ENCODE measurements around the gene TOR2A. TPM values are rescaled to one million over a fixed set of nuclear protein-coding genes. Genes with fewer than 3 reads are reported as not detected.

Gene TOR2A
- total RNA-seq, 1 experiment from 2014 or later: 16.4 TPM

DNA sequence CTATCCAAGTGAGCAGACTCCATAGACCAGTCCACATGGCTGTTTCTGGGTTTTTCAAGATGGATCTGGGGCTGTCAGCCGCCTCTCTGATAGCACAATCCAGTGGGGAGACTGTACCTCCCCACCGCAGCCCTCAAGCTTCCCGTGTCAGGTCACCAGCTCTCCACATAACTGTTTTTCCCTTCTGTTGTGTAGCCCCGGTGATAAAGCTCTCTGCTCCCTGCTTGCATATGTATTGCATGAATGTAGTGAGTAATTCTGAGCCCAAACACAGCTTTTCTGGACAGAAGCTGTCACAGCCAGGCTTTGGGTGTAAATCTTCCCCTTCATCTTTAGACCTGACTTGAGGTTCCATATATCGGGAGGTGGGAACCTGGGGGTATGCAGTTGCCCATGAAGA, 51.4 kb downstream of the TOR2A start:
- H3K27me3 ChIP-seq (ENCODE audit: insufficient read depth, low read depth): no peaks in the 10 kb centered on the region
- H3K4me1 ChIP-seq (replicated peaks; ENCODE audit: insufficient read depth): peaks cover 10% of the 10 kb centered on the region
- no peak overlapping the region for H3K27ac ChIP-seq
- H3K79me2 ChIP-seq (ENCODE audit: low read depth): no peaks in the 10 kb centered on the region
- no peaks in the 10 kb centered on the region for H3K9me2 ChIP-seq (ENCODE audit: insufficient read depth)
- DNase-seq: no peak
- CTCF ChIA-PET: no interaction called here
- H3F3A ChIP-seq (ENCODE audit: insufficient read depth, low read depth): no peaks in the 10 kb centered on the region
- intact Hi-C loops (cut with micrococcal nuclease; ENCODE audit: unreplicated experiment): loop anchor here (10.0 kb wide), 1 partner anchor 69 kb away; the partner anchor contains the start of gene STXBP1
- TF ChIP-seq, protein P1, sequence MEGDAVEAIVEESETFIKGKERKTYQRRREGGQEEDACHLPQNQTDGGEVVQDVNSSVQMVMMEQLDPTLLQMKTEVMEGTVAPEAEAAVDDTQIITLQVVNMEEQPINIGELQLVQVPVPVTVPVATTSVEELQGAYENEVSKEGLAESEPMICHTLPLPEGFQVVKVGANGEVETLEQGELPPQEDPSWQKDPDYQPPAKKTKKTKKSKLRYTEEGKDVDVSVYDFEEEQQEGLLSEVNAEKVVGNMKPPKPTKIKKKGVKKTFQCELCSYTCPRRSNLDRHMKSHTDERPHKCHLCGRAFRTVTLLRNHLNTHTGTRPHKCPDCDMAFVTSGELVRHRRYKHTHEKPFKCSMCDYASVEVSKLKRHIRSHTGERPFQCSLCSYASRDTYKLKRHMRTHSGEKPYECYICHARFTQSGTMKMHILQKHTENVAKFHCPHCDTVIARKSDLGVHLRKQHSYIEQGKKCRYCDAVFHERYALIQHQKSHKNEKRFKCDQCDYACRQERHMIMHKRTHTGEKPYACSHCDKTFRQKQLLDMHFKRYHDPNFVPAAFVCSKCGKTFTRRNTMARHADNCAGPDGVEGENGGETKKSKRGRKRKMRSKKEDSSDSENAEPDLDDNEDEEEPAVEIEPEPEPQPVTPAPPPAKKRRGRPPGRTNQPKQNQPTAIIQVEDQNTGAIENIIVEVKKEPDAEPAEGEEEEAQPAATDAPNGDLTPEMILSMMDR (conservative IDR thresholded peaks at IDR 0.05): no peak
- TF ChIP-seq EZH2 (IDR thresholded peaks at IDR 0.05; ENCODE audit: low read depth): no peak
- H3K36me3 ChIP-seq (ENCODE audit: low read depth): no peaks in the 10 kb centered on the region
- no peak overlapping the region for H3K4me3 ChIP-seq
- no peak overlapping the region for H3K4me2 ChIP-seq
- no peak overlapping the region for H2AFZ ChIP-seq
- BruUV-seq (replicated peaks): no TSS peak
- no peaks in the 10 kb centered on the region for H4K20me1 ChIP-seq (ENCODE audit: insufficient read depth)
- no peaks in the 10 kb centered on the region for H3K9me3 ChIP-seq (ENCODE audit: insufficient read depth, low read depth)
- POLR2A ChIA-PET (ENCODE audit: unreplicated experiment): interaction anchor here (0.5 kb wide), 1 partner anchor 138 kb away, joined by 4 read pairs; no protein-coding TSS in a partner anchor

GRCh38 chr9:127682351-127683136, 52.5 kb downstream of the TOR2A start:
- H3K4me2 ChIP-seq: no peak overlapping the region
- H3K36me3 ChIP-seq (ENCODE audit: low read depth): no peaks in the 10 kb centered on the region
- no peak overlapping the region for H3K4me3 ChIP-seq
- no peak overlapping the region for H3K27ac ChIP-seq
- H2AFZ ChIP-seq: no peak overlapping the region
- intact Hi-C loops (cut with micrococcal nuclease; ENCODE audit: unreplicated experiment): loop anchor here (10.0 kb wide), 1 partner anchor 68 kb away; the partner anchor contains the start of gene STXBP1
- no peak for DNase-seq
- TF ChIP-seq EZH2 (IDR thresholded peaks at IDR 0.05; ENCODE audit: low read depth): no peak
- TF ChIP-seq, protein P1 (conservative IDR thresholded peaks at IDR 0.05): no peak
- H3K4me1 ChIP-seq (replicated peaks; ENCODE audit: insufficient read depth): peaks cover 10% of the 10 kb centered on the region
- ChIA-PET CTCF (no interaction called here), POLR2A (ENCODE audit: unreplicated experiment) (no interaction called here)
- H3K9me3 ChIP-seq (ENCODE audit: insufficient read depth, low read depth): no peaks in the 10 kb centered on the region
- BruUV-seq (replicated peaks): no TSS peak
- no peaks in the 10 kb centered on the region for H3K27me3 ChIP-seq (ENCODE audit: insufficient read depth, low read depth)
- H4K20me1 ChIP-seq (ENCODE audit: insufficient read depth): no peaks in the 10 kb centered on the region
- no peaks in the 10 kb centered on the region for H3K79me2 ChIP-seq (ENCODE audit: low read depth)
- no peaks in the 10 kb centered on the region for H3K9me2 ChIP-seq (ENCODE audit: insufficient read depth)
- no peaks in the 10 kb centered on the region for H3F3A ChIP-seq (ENCODE audit: insufficient read depth, low read depth)

Other genes with a start within 250 kb of the TOR2A start
- gene STXBP1, start 123.0 kb downstream of the TOR2A start, total RNA-seq (2021): 35.1 and 44.0 TPM in 2 replicates
- gene CFAP157, start 28.3 kb downstream of the TOR2A start, total RNA-seq (2021): 0.65 and 0.68 TPM in 2 replicates
- gene PTRH1, start 19.6 kb downstream of the TOR2A start, total RNA-seq (2021): 22.4 and 32.9 TPM in 2 replicates
- gene TTC16, start 19.2 kb downstream of the TOR2A start, total RNA-seq (2021): 0.26 and 0.40 TPM in 2 replicates
- 0.75 and 0.79 TPM in 2 replicates for gene SH2D3C, start 43.4 kb upstream of the TOR2A start, total RNA-seq (2021)
- gene CDK9, start 50.7 kb upstream of the TOR2A start, total RNA-seq (2021): 92.5 and 93.8 TPM in 2 replicates
- gene FPGS, start 67.6 kb upstream of the TOR2A start, total RNA-seq (2021): 152 and 191 TPM in 2 replicates
- 18.4 and 23.1 TPM in 2 replicates for gene ENG, start 119.4 kb upstream of the TOR2A start, total RNA-seq (2021)
- gene AK1, start 142.4 kb upstream of the TOR2A start, total RNA-seq (2021): 84.5 and 86.8 TPM in 2 replicates
- gene ST6GALNAC6, start 164.3 kb upstream of the TOR2A start, total RNA-seq (2021): 23.3 and 27.6 TPM in 2 replicates
- gene ST6GALNAC4, start 181.7 kb upstream of the TOR2A start, total RNA-seq (2021): 28.3 and 44.3 TPM in 2 replicates
- 21.9 and 22.5 TPM in 2 replicates for gene PIP5KL1, start 195.5 kb upstream of the TOR2A start, total RNA-seq (2021)
- 65.5 and 79.4 TPM in 2 replicates for gene DPM2, start 202.6 kb upstream of the TOR2A start, total RNA-seq (2021)
- gene EEIG1, start 245.7 kb upstream of the TOR2A start, total RNA-seq (2021): 176 and 208 TPM in 2 replicates